Peyer's patch (tissue), 4 donors: ENCODE results near the gene PSMC6. TPM values are rescaled to one million over a fixed set of nuclear protein-coding genes. Genes with fewer than 3 reads are reported as not detected.

Experiments used
- DNase-seq, 3 donors: peaks; one replicate each; pipeline ENCODE4 v3.0.0-alpha.2; 2017 to 2019
- H3K27ac ChIP-seq, 4 donors: fragments of 200-600 bp; sonication (generic); one replicate each; pipeline ENCODE4 v1.5.1; 2016 to 2019
- H3K27me3 ChIP-seq, 2 donors: fragments of 200-600 bp; sonication (generic); one replicate each; pipeline ENCODE4 v1.5.1; 2019
- H3K36me3 ChIP-seq, 3 donors: fragments of 200-600 bp; sonication (generic); one replicate each; pipeline ENCODE4 v1.5.1; 2016 to 2019
- H3K4me1 ChIP-seq, 4 donors: fragments of 200-600 bp; sonication (generic); one replicate each; pipeline ENCODE4 v1.5.1; 2016 to 2019
- H3K4me3 ChIP-seq, 4 donors: fragments of 200-600 bp; sonication (generic); 1 replicate in 3 of 4; 2 replicates in 1 of 4; pipeline ENCODE4 v1.5.1; 2016 to 2019; ENCODE audit warnings: mild to moderate bottlenecking in 1 of 4
- H3K9me3 ChIP-seq, 4 donors: fragments of 200-600 bp; sonication (generic); one replicate each; pipeline ENCODE4 v1.5.1; 2016 to 2019; ENCODE audit warnings: mild to moderate bottlenecking in 1 of 4
- CTCF ChIP-seq, 6 experiments: fragments of 450-650 bp in 4 of 6; fragments of 200-600 bp in 2 of 6; sonication (generic) in 1 of 6; IDR thresholded peaks; one replicate each; pipeline ENCODE4 v1.5.1; 2017 to 2019; ENCODE audit warnings: antibody characterized with exemption in 6 of 6, mild to moderate bottlenecking in 3 of 6, moderate library complexity in 1 of 6
- POLR2A ChIP-seq, 2 donors: fragments of 450-650 bp; IDR thresholded peaks; one replicate each; pipeline ENCODE4 v1.5.1; 2017; ENCODE audit warnings: antibody characterized with exemption in 2 of 2, mild to moderate bottlenecking in 2 of 2, moderate library complexity in 2 of 2
- total RNA-seq, 4 donors: library from RNA; depleted of rRNA; stranded (reverse); fragments of >200 nt; gene quantifications; one replicate each; pipeline ENCODE4 v1.1.0, GENCODE V29; 2016

The PSMC6 gene
- total RNA-seq, 4 donors from 2014 or later: 55.8 to 104 (median 69.5) TPM

GRCh38 chr14:52692248-52692962, 14.6 kb upstream of the PSMC6 start:
- Histone ChIP-seq H3K27ac (no peak overlapping the region), H3K4me1 (peaks cover 0 to 10% (median 0%) of the 10 kb centered on the region in 4 donors), H3K27me3 (no peaks in the 10 kb centered on the region), H3K36me3 (no peaks in the 10 kb centered on the region), H3K4me3 (no peak overlapping the region), H3K9me3 (no peaks in the 10 kb centered on the region)
- DNase-seq: peak in 1 of 3 donors; percentile 60
- TF ChIP-seq POLR2A (IDR thresholded peaks at IDR 0.05) (no peak), CTCF (IDR thresholded peaks at IDR 0.05) (no peak)

- Histone ChIP-seq H3K27ac (no peak overlapping the region), H3K4me1 (peaks cover 0 to 10% (median 0%) of the 10 kb centered on the region in 4 donors), H3K36me3 (no peaks in the 10 kb centered on the region), H3K9me3 (no peaks in the 10 kb centered on the region), H3K27me3 (no peaks in the 10 kb centered on the region), H3K4me3 (no peak overlapping the region)
- DNase-seq: no peak
- no peak for TF ChIP-seq POLR2A (IDR thresholded peaks at IDR 0.05)
- no peak for TF ChIP-seq CTCF (IDR thresholded peaks at IDR 0.05)
Observed at GRCh38 chr14:52693036-52693435, 14.0 kb upstream of the PSMC6 start.

- no peak overlapping the region for H3K27ac ChIP-seq
Observed at GRCh38 chr14:52693532-52693931, 13.5 kb upstream of the PSMC6 start.

GRCh38 chr14:52694761-52695480, 12.1 kb upstream of the PSMC6 start:
- Histone ChIP-seq H3K27me3 (no peaks in the 10 kb centered on the region), H3K27ac (peak overlapping the region; percentile 91 to 99 (median 98)), H3K4me3 (peak overlapping the region; percentile 93 to 96 (median 94)), H3K4me1 (peaks cover 0 to 10% (median under 1%) of the 10 kb centered on the region in 4 donors), H3K36me3 (no peaks in the 10 kb centered on the region), H3K9me3 (no peaks in the 10 kb centered on the region)
- peak in 2 of 3 donors; percentile 79 to 85 for DNase-seq
- TF ChIP-seq CTCF (IDR thresholded peaks at IDR 0.05) (peak in 3 of 6 experiments; percentile 17 to 32 (median 23)), POLR2A (IDR thresholded peaks at IDR 0.05) (no peak)

More at GRCh38 chr14:52693532-52693931, 13.5 kb upstream of the PSMC6 start:
- Histone ChIP-seq H3K4me1 (peaks cover 0 to 10% (median 0%) of the 10 kb centered on the region in 4 donors), H3K4me3 (no peak overlapping the region), H3K27me3 (no peaks in the 10 kb centered on the region), H3K36me3 (no peaks in the 10 kb centered on the region), H3K9me3 (no peaks in the 10 kb centered on the region)
- no peak for TF ChIP-seq POLR2A (IDR thresholded peaks at IDR 0.05)
- no peak for TF ChIP-seq CTCF (IDR thresholded peaks at IDR 0.05)
- DNase-seq: no peak

GRCh38 chr14:52695481-52696091, 11.4 kb upstream of the PSMC6 start, which contains the start of gene ERO1A:
Gene ERO1A, minus strand, starts transcription at chr14:52695558. Its CDS starts 77 bp downstream, at chr14:52695481.
- no peaks in the 10 kb centered on the region for H3K27me3 ChIP-seq
- peak within 1 kb of the TSS; percentile 91 to 99 (median 98) for H3K27ac ChIP-seq
- peak within 1 kb of the TSS; percentile 93 to 96 (median 94) for H3K4me3 ChIP-seq
- peak; percentile 59 to 94 (median 91) for DNase-seq
- TF ChIP-seq CTCF (IDR thresholded peaks at IDR 0.05): peak in 3 of 6 experiments; percentile 5 to 24 (median 20)
- peak; percentile 46 to 73 for TF ChIP-seq POLR2A (IDR thresholded peaks at IDR 0.05)
- no peaks in the 10 kb centered on the region for H3K36me3 ChIP-seq
- H3K9me3 ChIP-seq: no peaks in the 10 kb centered on the region
- H3K4me1 ChIP-seq: peaks cover 0 to 10% (median 3%) of the 10 kb centered on the region in 4 donors
